ENCODE measurements around the gene MAPK14.
A peak's percentile ranks its signal among the peaks of the same experiment; 100 is the strongest.

MAPK14 gene

DNA sequence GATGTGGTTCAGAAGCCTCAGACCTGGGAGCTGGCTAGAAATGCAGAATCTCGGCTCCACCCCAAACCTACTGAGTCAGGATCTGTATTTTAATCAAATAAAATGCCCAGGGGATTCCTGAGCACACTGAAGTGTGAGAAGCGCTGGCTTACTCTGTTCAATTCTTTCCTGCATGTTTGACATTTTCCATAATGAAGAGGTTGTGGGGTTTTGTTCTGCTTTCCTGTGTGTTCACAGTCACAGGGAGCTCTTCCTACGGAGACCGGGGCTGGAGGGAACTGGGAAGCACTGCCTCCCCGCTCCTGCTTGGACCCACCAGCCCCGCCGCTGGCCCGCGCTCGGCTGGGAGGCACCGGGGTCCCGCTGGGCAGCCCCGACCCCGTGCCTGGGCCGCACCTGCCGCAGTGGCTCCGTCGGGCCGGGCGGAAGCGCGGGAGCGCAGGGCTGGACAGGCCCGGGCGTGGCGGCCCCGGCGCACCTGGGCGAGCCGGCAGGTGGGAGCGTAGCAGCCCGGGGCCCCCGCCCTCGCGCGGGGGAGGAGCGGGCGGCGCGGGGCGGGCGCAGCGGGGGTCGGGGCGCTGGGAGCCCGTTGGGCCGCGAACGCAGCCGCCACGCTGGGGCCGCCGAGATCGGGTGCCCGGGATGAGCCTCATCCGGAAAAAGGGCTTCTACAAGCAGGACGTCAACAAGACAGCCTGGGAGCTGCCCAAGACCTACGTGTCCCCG is 102.5 kb downstream of the MAPK14 start, which contains the start of gene MAPK13:
MAPK13 (plus strand) TSS at position 573 of the 726 bp plus-strand sequence; CDS start at position 643, 70 bp downstream.
- TF ChIP-seq, protein P1, sequence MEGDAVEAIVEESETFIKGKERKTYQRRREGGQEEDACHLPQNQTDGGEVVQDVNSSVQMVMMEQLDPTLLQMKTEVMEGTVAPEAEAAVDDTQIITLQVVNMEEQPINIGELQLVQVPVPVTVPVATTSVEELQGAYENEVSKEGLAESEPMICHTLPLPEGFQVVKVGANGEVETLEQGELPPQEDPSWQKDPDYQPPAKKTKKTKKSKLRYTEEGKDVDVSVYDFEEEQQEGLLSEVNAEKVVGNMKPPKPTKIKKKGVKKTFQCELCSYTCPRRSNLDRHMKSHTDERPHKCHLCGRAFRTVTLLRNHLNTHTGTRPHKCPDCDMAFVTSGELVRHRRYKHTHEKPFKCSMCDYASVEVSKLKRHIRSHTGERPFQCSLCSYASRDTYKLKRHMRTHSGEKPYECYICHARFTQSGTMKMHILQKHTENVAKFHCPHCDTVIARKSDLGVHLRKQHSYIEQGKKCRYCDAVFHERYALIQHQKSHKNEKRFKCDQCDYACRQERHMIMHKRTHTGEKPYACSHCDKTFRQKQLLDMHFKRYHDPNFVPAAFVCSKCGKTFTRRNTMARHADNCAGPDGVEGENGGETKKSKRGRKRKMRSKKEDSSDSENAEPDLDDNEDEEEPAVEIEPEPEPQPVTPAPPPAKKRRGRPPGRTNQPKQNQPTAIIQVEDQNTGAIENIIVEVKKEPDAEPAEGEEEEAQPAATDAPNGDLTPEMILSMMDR (IDR thresholded peaks at IDR 0.05; ENCODE audit: low read depth, low read length, poor library complexity, severe bottlenecking), result no peak
- TF ChIP-seq EZH2phosphoT487 (IDR thresholded peaks at IDR 0.05; ENCODE audit: borderline replicate concordance, low read length), result no peak

DNA sequence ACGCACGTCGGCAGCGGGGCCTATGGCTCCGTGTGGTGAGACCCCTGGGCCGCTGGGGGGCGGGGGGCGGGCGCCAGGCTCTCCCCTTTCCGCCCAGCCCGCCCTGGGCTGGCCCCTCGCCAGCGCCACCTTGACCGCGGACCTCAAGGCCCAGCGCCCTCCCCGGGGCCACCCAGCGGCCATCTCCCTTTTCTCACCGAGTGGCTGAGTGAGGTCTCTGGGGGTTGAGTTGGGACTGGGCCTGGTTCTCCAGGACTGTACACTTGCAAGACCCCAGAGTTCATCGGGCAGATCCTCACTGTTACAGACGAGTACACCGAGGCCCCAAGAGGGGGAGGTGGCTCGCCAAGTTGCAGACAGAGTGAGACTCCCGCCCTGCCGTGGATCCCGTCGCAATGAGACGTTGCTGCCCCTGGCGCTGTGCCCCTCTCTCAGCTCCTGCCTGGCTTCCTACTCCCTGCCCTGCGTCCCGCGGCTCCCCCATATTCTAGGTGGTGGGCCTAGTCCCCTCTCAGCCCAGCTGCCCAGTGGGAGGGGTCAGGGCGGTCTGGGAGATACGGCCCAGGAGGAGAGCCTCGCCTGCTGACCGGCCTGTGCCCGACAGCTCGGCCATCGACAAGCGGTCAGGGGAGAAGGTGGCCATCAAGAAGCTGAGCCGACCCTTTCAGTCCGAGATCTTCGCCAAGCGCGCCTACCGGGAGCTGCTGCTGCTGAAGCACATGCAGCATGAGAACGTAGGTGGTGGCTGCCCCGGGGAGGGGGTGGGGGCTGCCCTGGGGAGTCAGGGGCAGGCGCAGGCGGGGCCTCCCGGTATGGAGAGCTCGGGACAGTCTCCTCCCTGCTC is 103.3 kb downstream of the MAPK14 start:
- Histone ChIP-seq H3K27ac (ENCODE audit: low read depth, low read length) (peak overlapping the region; percentile 64), H3K9me3 (ENCODE audit: control insufficient read depth, insufficient read depth, low read length) (no peaks in the 10 kb centered on the region), H3K4me3 (ENCODE audit: low read length) (peak overlapping the region; percentile 84), H3K4me2 (ENCODE audit: low read length) (peak overlapping the region; percentile 93), H3K9me2 (replicated peaks; ENCODE audit: control insufficient read depth, low read length) (no peaks in the 10 kb centered on the region), H3K4me1 (ENCODE audit: control insufficient read depth, low read length) (peaks cover 53% of the 10 kb centered on the region), H3K27me3 (ENCODE audit: control insufficient read depth, low read length) (no peaks in the 10 kb centered on the region), H3K79me2 (ENCODE audit: control insufficient read depth, low read length) (peaks cover 6% of the 10 kb centered on the region; the same call in 1 of the 2 replicates), H3F3A (ENCODE audit: control insufficient read depth, insufficient read depth) (peaks cover 3% of the 10 kb centered on the region), H4K20me1 (ENCODE audit: control insufficient read depth, insufficient read depth, low read depth, low read length) (no peaks in the 10 kb centered on the region), H3K36me3 (ENCODE audit: control insufficient read depth, low read length) (peaks cover 8% of the 10 kb centered on the region)
- TF ChIP-seq EZH2phosphoT487 (IDR thresholded peaks at IDR 0.05; ENCODE audit: borderline replicate concordance, low read length), result no peak
- TF ChIP-seq, protein P1 (IDR thresholded peaks at IDR 0.05; ENCODE audit: low read depth, low read length, poor library complexity, severe bottlenecking), result peak; percentile 53

More for the DNA sequence above, 102.5 kb downstream of the MAPK14 start, which contains the start of gene MAPK13:
- H3K9me2 ChIP-seq (replicated peaks; ENCODE audit: control insufficient read depth, low read length), result no peaks in the 10 kb centered on the region
- H3K27me3 ChIP-seq (ENCODE audit: control insufficient read depth, low read length), result no peaks in the 10 kb centered on the region
- H3K9me3 ChIP-seq (ENCODE audit: control insufficient read depth, insufficient read depth, low read length), result no peaks in the 10 kb centered on the region
- peaks cover 6% of the 10 kb centered on the region; the same call in 1 of the 2 replicates for H3K79me2 ChIP-seq (ENCODE audit: control insufficient read depth, low read length)
- peaks cover 47% of the 10 kb centered on the region for H3K4me1 ChIP-seq (ENCODE audit: control insufficient read depth, low read length)
- peak within 1 kb of the TSS; percentile 64 for H3K27ac ChIP-seq (ENCODE audit: low read depth, low read length)
- H3F3A ChIP-seq (ENCODE audit: control insufficient read depth, insufficient read depth), result peaks cover 3% of the 10 kb centered on the region
- H3K4me2 ChIP-seq (ENCODE audit: low read length), result peak within 1 kb of the TSS; percentile 93
- peak within 1 kb of the TSS; percentile 84 for H3K4me3 ChIP-seq (ENCODE audit: low read length)
- no peaks in the 10 kb centered on the region for H4K20me1 ChIP-seq (ENCODE audit: control insufficient read depth, insufficient read depth, low read depth, low read length)
- H3K36me3 ChIP-seq (ENCODE audit: control insufficient read depth, low read length), result peaks cover 3% of the 10 kb centered on the region; the same call in 1 of the 2 replicates

DNA sequence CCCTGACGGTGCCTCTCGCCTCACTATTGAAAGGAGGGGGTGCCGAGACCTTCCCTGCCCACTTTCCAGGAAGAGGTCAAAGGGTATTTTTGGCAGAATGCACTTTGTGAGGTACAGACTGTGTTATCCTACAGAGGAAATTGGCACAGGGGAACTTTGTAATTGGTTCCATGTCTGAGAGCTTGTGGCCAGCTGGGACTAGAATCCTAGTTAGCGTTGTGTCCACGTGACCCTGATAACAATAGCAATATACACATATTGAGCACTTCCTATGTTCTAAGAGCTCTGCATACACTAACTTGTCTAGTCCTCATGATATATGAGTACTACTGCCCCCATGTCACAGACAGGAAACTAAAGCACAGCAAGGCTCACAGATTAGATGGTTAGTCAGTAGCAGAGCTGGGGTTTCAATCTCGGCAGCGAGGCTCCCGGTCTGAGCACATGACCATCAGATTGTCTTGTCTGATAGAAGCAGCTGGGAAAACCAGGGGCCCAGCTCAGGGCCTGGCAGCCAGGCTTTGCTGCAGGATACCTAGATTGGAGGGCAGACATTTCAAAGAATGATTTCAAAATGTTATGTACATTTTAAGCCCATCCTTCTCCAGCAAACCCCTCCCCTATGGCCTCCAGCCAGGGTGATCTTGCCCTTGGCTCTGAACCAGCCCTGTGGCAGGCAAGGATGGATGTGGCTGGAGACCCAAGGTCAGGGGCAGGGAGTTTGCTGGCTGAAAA is 104.1 kb downstream of the MAPK14 start:
- Histone ChIP-seq H3K4me1 (ENCODE audit: control insufficient read depth, low read length) (peaks cover 55% of the 10 kb centered on the region), H3K79me2 (ENCODE audit: control insufficient read depth, low read length) (peaks cover 6% of the 10 kb centered on the region; the same call in 1 of the 2 replicates), H3K36me3 (ENCODE audit: control insufficient read depth, low read length) (peaks cover 16% of the 10 kb centered on the region), H3K4me2 (ENCODE audit: low read length) (peak overlapping the region; percentile 93), H3K9me2 (replicated peaks; ENCODE audit: control insufficient read depth, low read length) (no peaks in the 10 kb centered on the region), H3F3A (ENCODE audit: control insufficient read depth, insufficient read depth) (peaks cover 3% of the 10 kb centered on the region), H3K4me3 (ENCODE audit: low read length) (peak overlapping the region; percentile 84), H3K27me3 (ENCODE audit: control insufficient read depth, low read length) (no peaks in the 10 kb centered on the region), H4K20me1 (ENCODE audit: control insufficient read depth, insufficient read depth, low read depth, low read length) (no peaks in the 10 kb centered on the region), H3K9me3 (ENCODE audit: control insufficient read depth, insufficient read depth, low read length) (no peaks in the 10 kb centered on the region), H3K27ac (ENCODE audit: low read depth, low read length) (peak overlapping the region; percentile 64)
- no peak for TF ChIP-seq EZH2phosphoT487 (IDR thresholded peaks at IDR 0.05; ENCODE audit: borderline replicate concordance, low read length)
- TF ChIP-seq, protein P1 (IDR thresholded peaks at IDR 0.05; ENCODE audit: low read depth, low read length, poor library complexity, severe bottlenecking), result peak; percentile 28
